Upper lobe of right lung (tissue), 1 donor: ENCODE data around the gene SLMAP. TPM values are rescaled to one million over a fixed set of nuclear protein-coding genes. Genes with fewer than 3 reads are reported as not detected.

ENCODE experiments used
- ATAC-seq: fragments of 200-7000 bp; cut with Tn5 transposase; one replicate; pipeline ENCODE4 v1.9.1; 2020; ENCODE audit warnings: mild to moderate bottlenecking, moderate library complexity
- DNase-seq: peaks from one replicate; pipeline ENCODE4 v3.0.0-alpha.2; 2020
- H3K27ac ChIP-seq: fragments of 200-600 bp; one replicate; pipeline ENCODE4 v1.8.0; 2022
- H3K27me3 ChIP-seq: fragments of 200-600 bp; one replicate; pipeline ENCODE4 v1.8.0; 2022; ENCODE audit warnings: mild to moderate bottlenecking
- H3K36me3 ChIP-seq: fragments of 200-600 bp; one replicate; pipeline ENCODE4 v1.8.0; 2022
- H3K4me1 ChIP-seq: fragments of 200-600 bp; one replicate; pipeline ENCODE4 v1.8.0; 2022
- H3K4me3 ChIP-seq: fragments of 200-600 bp; one replicate; pipeline ENCODE4 v1.8.0; 2022; ENCODE audit warnings: mild to moderate bottlenecking
- H3K9me3 ChIP-seq: fragments of 200-600 bp; one replicate; pipeline ENCODE4 v1.8.0; 2022
- CTCF ChIP-seq: fragments of 200-600 bp; IDR thresholded peaks from one replicate; pipeline ENCODE4 v1.8.0; 2022; ENCODE audit warnings: antibody characterized with exemption
- intact Hi-C: fragments of 100-400 bp; cut with DNase I; formaldehyde crosslinking; loops from one replicate; pipeline ENCODE4 v1.11.0; 2022
- total RNA-seq: library from RNA; stranded (reverse); fragmentation: NEBNext Ultra II Directional; extraction: Animal tissue kit (Norgen Biotek cat#: 25700); gene quantifications from one replicate; pipeline ENCODE4 v1.2.1, GENCODE V29; 2021
- donor health status: DM: no; HTN: yes; CAD: no; lungs with severe emphysema.

SLMAP gene
- total RNA-seq, 1 donor from 2014 or later, result 65.2 TPM

GRCh38 chr3:57962448-57962834 lies 206.3 kb downstream of the SLMAP start:
- Histone ChIP-seq H3K9me3 (no peaks in the 10 kb centered on the region), H3K36me3 (no peaks in the 10 kb centered on the region), H3K27me3 (no peaks in the 10 kb centered on the region), H3K4me1 (peaks cover 14% of the 10 kb centered on the region), H3K4me3 (no peak overlapping the region), H3K27ac (no peak overlapping the region)
- no peak for DNase-seq
- no peak for ATAC-seq
- TF ChIP-seq CTCF, result no peak
- intact Hi-C loops, result no loop called here

- intact Hi-C loops, result no loop called here
Observed at GRCh38 chr3:57963811-57964346, 207.8 kb downstream of the SLMAP start.

GRCh38 chr3:57966829-57967228 lies 210.7 kb downstream of the SLMAP start:
- DNase-seq (no peak), ATAC-seq (no peak)
- H3K27ac ChIP-seq, result no peak overlapping the region
- no peaks in the 10 kb centered on the region for H3K27me3 ChIP-seq
- no peaks in the 10 kb centered on the region for H3K4me1 ChIP-seq
- no peaks in the 10 kb centered on the region for H3K36me3 ChIP-seq
- H3K9me3 ChIP-seq, result no peaks in the 10 kb centered on the region
- TF ChIP-seq CTCF, result no peak
- intact Hi-C loops, result no loop called here
- no peak overlapping the region for H3K4me3 ChIP-seq

More at GRCh38 chr3:57963811-57964346, 207.8 kb downstream of the SLMAP start:
- Histone ChIP-seq H3K27me3 (no peaks in the 10 kb centered on the region), H3K4me3 (no peak overlapping the region), H3K4me1 (peaks cover 8% of the 10 kb centered on the region), H3K27ac (no peak overlapping the region), H3K9me3 (no peaks in the 10 kb centered on the region), H3K36me3 (no peaks in the 10 kb centered on the region)
- ATAC-seq, result no peak
- DNase-seq, result no peak
- no peak for TF ChIP-seq CTCF

GRCh38 chr3:57967590-57967989 lies 211.5 kb downstream of the SLMAP start:
- TF ChIP-seq CTCF, result no peak
- Histone ChIP-seq H3K9me3 (no peaks in the 10 kb centered on the region), H3K4me3 (no peak overlapping the region), H3K27ac (no peak overlapping the region), H3K36me3 (no peaks in the 10 kb centered on the region), H3K4me1 (no peaks in the 10 kb centered on the region), H3K27me3 (no peaks in the 10 kb centered on the region)
- ATAC-seq, result no peak
- intact Hi-C loops, result no loop called here
- no peak for DNase-seq

- Histone ChIP-seq H3K9me3 (no peaks in the 10 kb centered on the region), H3K4me3 (no peak overlapping the region), H3K27me3 (no peaks in the 10 kb centered on the region), H3K4me1 (no peaks in the 10 kb centered on the region), H3K36me3 (no peaks in the 10 kb centered on the region), H3K27ac (no peak overlapping the region)
- no peak for TF ChIP-seq CTCF
- ATAC-seq (no peak), DNase-seq (no peak)
- intact Hi-C loops, result no loop called here
Observed at GRCh38 chr3:57968501-57968900, 212.4 kb downstream of the SLMAP start.

- no peak for TF ChIP-seq CTCF
- Histone ChIP-seq H3K27ac (no peak overlapping the region), H3K27me3 (no peaks in the 10 kb centered on the region), H3K4me1 (no peaks in the 10 kb centered on the region), H3K36me3 (no peaks in the 10 kb centered on the region), H3K4me3 (no peak overlapping the region), H3K9me3 (no peaks in the 10 kb centered on the region)
- ATAC-seq (no peak), DNase-seq (no peak)
- intact Hi-C loops, result no loop called here
Observed at GRCh38 chr3:57971975-57972374, 215.9 kb downstream of the SLMAP start.
